Testis (tissue), 2 donors: ENCODE results near the gene DPP6.

Experiments used
- CTCF ChIP-seq, 3 experiments: fragments of 450-650 bp in 2 of 3; fragments of 200-600 bp in 1 of 3; sonication (generic) in 1 of 3; IDR thresholded peaks; one replicate each; pipeline ENCODE4 v1.5.1; 2016 to 2019; ENCODE audit warnings: antibody characterized with exemption in 3 of 3, mild to moderate bottlenecking in 2 of 3, moderate library complexity in 1 of 3
- POLR2A ChIP-seq: fragments of 450-650 bp; IDR thresholded peaks from one replicate; pipeline ENCODE4 v1.6.1; 2017; ENCODE audit warnings: antibody characterized with exemption, mild to moderate bottlenecking, moderate library complexity

GRCh38 chr7:154575497-154575896 is 523.3 kb downstream of the DPP6 start:
- TF ChIP-seq CTCF (IDR thresholded peaks at IDR 0.05): no peak
- TF ChIP-seq POLR2A: no peak
